SKM-1 treated with dmso at 0.1 percent for 144 hours (cell line): ENCODE measurements around the gene AAMDC.

Experiments used
- DNase-seq: peaks from one replicate; lab custom pipeline; 2025; ENCODE audit not compliant: unreplicated experiment; lab: John Stamatoyannopoulos, UW

AAMDC gene

DNA sequence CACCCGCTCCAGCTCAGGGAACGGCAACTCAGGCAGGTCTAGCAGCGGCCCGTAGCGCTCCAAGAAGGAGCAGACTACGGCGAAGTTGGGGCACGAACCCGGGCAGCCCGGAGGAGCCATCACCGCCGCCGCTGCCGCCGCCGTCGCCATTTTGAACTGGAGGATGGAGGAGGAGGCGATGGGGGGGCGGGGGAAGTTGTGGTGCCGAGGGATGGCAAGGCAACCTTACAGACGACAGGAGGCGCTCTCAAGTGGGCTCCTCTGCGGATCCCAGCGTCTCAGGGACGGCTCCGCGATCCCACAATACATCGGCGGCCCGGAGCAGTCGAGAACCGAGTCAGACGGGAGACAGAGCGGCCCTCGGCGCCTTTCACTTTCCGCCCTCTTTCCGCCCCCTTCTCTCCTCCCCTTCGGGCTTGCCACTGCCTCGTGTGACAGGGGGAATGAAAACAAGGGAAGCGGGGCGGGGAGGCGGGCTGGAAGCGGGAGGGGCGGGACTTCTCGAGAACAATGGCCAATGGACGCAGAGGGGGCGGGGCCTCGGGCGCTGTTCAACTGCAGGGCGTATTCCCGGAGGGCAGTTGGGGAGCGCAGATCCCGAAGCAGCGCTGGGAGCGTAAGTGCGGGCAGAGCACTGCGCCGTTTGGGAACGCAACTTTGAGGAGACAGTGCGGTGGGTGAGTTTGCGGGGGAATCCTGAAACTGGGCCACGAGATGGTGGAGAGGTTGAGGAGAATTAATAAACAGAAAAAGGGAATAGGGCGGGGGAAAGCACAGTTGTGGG is at the start of gene AAMDC, which contains the start of gene RSF1:
Gene AAMDC (plus strand): TSS at position 580 of the 784 bp plus-strand sequence. CDS start 21,353 bp downstream, outside the sequence.
Gene RSF1 (minus strand): TSS at position 158 of the 784 bp plus-strand sequence. CDS start 8 bp downstream, at position 150.
- peak; percentile 98 for DNase-seq

DNA sequence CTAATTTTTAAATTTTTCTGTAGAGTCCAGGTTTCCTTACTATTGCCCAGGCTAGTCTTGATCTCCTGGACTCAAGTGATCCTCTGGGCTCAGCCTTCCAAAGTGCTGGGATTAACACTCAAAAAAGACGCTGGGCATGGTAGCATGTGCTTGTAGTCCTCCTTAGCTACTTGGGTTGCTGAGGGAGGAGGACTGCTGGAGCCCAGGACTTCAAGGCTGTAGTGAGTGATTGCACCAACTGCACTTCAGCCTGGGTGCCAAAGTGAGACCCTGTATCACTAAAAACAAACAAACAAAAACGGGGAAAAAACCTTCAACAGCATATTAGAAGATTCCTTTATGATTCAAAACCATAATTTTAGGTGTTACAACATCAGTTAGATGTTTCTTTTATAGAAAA is 45.0 kb upstream of the AAMDC start:
- no peak for DNase-seq

DNA sequence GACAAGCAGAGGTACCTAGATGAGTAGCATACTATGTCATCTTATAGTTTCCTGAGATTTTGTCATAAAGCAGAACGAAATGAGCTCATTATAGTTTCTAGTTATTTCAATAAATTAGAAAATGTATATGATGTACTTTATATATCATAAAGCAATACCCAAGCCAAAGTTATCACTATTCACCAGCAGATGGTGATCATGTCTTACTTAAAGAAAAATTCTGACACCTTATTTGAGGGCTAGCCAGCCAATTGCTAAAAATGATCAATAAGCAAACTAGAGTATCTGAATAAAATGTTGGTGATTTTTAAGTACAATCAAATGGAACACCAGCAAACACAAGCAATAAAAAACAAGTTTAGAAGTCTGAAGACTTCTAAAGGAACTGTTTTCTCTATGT is 44.5 kb upstream of the AAMDC start:
- no peak for DNase-seq

DNA sequence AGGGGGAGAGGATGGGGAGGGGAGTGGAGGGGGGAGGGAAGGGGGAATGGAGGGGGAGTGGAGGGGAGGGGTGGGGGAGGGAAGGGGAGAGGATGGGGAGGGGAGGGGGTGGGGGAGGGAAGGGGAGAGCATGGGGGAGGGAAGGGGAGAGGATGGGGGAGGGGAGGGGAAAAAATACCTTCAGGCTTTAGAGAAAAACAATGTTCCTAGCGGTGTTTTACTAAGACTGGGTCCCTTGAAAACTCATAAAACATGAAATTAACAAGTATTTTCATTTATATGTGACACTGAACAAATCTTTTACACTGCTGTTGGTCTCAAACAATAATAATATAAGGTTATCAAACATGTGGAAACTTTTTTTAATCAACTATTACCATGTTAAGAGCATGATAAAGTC is 42.8 kb upstream of the AAMDC start:
- no peak for DNase-seq

DNA sequence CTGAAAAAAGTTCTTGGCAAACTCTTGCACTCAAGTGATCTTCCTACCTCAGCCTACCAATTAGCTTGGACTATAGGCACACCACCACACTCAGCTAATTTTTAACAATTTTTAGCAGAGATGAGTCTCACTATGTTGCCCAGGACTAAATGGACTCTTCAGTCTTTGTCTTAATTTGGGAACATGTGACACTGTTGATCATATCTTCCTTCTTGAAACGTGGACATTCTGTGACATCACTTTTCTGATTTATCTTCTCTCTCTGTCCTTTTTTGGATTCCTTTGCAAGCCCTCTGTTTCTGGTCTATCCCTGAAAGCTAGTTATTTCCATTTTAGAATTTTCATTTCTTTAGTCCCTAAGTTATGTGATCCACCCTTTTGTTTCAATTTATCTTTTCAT is 42.4 kb upstream of the AAMDC start:
- no peak for DNase-seq

DNA sequence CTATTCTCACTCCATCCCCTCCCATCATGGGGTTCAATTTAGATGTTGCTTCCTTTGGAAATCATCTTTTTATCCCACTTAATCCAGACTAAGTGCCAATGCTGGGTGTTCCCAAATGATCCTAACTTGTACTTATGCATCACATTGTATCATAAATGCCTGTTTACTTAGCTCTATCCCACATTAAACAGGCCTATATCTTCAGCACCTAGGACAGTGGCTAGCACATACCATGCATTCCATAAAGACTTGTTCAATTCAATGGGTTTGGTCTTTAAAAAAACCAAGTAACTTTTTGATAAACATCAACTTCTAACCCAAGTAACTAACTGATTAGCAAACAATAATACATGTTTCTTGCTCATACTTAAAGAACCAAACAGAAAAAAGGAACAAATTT is 41.0 kb upstream of the AAMDC start:
- no peak for DNase-seq

DNA sequence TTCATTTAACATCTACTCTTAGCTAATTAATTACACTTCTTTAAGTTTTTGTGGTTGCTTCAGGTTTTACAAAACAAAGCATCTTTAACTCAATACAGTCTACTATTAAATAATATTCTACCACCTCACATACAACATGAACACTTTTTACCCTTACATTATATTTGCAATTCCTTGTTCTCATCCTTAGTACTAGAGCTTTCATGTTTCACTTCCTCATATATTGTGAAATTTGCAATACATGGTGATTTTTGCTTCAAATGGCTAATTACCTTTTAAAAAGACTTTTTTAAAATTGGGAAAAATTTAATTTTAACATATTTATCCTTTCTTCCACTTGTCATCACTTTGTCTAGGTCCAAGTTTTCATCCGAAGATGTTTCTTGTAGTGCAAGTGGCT is 37.9 kb upstream of the AAMDC start:
- DNase-seq, result peak; percentile 10

DNA sequence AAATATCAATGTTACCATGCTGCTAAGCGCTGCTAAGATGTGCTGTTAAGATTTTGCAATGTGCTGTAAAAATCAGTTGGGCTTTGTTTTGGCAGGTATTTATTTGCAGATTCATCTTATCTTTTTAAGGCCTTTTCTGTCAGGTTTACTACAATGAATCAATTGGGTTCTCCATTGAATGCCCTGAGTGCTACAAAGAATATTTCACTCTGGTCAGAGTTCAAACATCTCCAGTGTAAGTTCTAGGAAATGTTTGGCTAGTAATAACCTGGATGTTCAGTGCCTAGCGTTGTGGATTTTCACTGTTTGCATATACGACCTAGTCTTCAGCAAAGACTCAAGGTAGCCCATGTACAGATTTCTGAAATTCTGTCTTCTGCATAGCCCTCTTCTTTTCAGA is 36.4 kb upstream of the AAMDC start:
- DNase-seq, result no peak

DNA sequence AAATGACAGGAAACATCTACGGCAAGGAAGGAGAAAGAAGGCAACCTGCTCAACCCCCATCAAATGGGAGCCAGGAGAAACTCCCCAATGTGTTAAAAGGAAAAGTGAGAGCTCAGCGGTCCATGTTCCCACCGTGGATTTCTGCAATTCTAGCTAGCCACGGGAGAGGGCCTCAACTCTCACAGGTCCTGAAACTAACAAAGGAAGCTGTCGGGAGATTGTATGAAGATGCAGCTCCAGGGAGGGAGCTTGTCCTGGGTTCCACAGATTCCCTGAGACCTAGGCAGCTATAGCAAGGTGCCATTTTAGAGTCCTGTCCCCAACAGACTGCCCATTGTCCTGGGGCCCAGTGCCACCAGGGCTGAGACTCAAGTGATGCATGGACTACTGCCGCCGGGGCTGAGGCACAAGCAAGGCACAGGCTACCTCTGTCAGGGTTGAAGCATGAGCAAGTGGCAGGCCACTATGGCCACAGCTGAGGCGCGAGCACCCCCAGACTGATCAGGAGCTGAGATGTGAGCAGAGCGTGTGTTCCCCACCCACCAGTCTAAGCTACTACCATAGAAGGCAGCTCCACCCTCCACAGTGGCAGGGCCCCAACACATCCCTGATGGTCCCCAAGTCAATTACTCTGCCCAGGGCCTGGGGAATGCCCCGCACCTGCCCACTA is 31.7 kb upstream of the AAMDC start:
- no peak for DNase-seq

DNA sequence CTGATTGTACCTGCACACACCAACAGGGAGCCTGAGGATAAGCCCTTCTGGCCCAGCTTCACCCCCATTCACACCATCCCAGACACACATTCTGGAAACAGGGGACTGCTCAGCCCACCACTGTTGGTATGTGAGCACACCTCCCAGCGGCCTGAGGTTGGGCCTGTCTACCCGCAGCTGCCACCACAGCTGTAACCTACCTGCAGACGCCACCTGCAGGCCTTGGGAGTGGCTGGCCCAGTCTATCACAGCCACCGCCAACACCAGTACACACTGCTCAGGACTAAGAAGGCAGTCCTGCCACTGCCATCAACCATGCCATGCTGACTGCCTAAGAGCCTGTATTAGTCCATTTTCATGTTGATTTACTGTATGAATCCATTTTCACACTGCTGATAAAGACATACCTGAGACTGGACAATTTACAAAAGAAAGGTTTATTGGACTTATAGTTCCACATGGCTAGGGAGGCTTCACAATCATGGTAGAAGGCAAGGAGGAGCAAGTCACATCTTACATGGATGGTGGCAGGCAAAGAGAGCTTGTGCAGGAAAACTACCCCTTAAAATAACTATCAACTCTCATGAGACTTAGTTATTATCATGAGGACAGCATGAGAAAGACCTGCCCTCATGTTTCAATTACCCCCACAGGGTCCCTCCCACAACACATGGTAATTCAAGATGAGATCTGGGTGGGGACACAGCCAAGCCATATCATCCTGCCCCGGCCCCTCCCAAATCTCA is 31.0 kb upstream of the AAMDC start:
- DNase-seq, result no peak

DNA sequence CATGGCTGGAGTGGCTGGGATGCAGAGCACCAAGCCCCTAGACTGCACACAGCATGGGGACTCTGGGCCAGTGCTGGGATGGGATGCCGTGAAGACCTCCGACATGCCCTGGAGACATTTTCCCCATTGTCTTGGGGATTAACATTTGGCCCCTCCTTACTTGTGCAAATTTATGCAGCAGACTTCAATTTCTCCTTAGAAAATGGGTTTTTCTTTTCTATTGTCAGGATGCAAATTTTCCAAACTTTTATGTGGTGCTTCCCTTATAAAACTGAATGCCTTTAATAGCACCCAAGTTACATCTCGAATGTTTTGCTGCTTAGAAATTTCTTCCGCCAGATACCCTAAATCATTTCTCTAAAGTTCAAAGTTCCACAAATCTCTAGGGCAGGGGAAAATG is 29.6 kb upstream of the AAMDC start:
- DNase-seq, result no peak

DNA sequence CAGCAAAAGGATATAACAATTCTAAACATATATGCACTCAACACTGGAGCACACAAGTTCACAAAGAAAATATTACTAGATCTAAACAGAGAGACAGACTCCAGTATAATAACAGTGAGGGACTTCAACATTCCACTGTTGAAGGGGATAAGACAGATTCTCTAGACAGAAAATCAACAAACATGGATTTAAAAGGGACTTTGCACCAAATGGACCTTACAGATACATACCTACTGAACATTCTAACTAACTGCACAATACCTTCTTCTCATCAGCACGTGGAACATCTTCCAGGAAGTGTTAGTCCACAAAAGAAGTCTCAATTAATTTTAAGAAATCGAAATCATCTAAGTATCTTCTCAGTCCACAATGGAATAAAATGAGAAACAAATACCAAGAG is 27.0 kb upstream of the AAMDC start:
- DNase-seq, result no peak

DNA sequence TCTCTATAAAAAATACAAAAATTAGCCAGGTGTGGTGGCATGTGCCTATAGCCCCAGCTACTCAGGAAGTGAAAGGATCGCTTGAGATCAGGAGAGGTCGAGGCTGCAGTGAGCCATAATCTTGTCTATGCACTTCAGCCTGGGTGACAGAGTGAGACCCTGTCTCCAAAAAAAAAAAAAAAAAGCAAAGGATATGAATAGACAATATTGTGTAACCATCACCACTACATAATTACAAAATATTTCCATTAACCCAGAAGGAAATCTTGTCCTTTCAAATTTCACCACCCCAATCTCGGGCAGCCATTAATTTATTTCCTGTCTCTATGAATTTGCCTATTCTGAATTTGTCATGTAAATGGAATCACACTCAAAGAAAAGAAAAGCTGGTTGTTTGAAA is 21.6 kb upstream of the AAMDC start:
- DNase-seq, result no peak

DNA sequence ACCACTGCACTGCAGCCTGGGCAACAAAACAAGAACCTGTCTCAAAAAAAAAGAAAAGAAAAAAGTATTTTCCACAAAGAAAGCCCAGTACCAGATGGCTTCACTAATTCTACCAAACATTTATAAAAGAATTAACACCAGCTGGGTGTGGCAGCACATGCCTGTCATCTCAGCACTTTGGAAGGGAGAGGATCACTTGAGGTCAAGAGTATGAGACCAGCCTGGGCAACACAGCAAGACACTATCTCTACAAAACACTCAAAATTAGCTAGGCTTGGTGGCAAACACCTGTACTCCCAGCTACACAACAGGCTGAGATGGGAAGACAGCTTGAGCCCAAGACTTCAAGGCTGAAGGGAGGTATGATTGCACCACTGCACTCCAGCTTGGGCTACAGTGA is 20.5 kb upstream of the AAMDC start:
- DNase-seq, result no peak

DNA sequence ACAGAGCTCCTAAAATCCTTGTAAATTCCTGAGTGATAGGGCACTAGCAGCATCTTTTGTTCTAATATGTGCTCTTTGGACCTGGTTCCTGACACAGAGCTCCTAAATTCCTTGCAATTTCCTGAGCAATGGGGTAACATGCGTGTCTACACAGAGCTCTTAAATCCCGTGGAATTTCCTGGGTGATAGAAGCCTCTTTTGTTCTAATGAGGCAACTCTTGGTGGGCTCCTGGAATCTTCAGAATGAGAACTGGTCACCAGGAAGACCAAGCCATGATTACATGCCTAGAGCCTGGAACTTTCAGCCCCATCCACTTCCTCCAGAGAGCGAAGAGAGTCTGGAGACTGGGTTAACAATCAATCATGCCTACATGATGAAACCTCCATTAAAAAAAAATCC is 19.5 kb upstream of the AAMDC start:
- DNase-seq, result no peak

DNA sequence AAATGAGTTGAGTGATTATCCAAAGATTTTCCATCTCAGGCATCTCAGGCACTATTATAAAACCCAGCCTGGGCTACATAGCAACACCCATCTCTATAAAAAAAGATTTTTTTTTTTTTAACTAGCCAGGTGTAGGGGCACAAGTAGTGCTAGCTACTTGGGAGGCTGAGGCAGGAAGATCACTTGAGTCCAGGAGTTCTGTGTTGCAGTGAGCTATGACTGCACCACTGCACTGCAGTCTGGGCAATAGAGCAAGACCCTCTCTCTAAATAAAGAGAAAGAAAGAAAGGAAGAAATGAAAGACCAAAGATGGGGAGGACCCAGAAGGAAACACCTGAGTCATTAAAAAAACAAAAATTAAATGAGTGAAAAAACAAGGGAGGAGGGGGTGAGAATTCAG is 14.5 kb upstream of the AAMDC start:
- no peak for DNase-seq

DNA sequence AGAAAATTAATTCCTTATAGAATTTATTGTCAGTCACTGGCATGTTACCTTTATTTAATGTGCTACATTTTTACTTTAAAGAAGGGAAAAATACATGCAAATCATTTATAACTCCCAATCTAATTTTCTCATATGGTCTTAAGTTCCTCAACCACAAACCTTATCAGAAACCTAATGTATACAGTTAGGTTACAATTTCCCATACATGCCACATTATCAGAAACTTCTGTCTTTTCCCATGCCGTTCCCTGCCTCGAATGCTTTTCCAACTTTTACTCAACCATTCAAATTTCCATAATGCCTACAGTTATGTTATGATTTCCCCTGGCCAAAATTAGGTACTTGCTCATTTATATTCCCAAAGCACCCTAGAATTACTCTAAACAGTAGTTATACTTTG is 14.0 kb upstream of the AAMDC start:
- no peak for DNase-seq

DNA sequence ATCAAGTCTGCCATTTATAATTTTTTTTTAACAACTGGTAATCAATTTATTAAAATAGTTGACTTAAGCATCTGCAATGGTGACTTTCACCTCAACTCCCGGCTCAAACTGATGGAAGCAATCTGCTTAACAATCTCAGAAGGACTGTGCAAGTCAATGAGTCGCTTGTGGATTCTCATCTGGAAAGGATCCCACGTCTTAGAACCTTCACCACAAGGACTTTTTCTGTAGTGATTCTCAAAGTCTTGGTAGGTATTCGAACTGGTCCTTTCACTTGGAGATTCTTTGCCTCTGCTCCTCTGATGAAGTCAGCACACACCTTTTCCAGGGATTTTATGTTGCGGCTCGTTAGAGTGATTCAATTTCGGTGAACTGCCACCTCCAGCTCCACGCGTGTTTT is 7.7 kb upstream of the AAMDC start:
- no peak for DNase-seq

DNA sequence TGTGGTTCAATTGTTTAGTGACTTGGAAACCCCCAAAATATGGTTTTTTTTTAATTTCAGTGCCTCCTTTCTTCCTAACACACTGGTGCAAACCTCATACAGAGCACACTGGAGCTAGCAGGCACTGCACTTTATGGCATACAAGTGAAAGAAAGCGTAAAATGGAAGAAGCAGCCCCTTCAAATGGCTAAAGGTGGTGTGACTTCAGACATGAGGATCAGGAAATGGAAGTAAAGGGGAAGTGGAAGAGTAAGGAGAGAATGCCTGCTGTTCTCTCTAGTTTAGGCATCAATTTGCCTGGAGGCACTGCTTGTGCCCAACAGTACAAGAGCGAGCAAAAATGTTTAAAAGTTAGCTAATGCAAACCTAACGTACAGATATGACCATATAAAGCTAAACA is 6.1 kb upstream of the AAMDC start:
- DNase-seq, result no peak

DNA sequence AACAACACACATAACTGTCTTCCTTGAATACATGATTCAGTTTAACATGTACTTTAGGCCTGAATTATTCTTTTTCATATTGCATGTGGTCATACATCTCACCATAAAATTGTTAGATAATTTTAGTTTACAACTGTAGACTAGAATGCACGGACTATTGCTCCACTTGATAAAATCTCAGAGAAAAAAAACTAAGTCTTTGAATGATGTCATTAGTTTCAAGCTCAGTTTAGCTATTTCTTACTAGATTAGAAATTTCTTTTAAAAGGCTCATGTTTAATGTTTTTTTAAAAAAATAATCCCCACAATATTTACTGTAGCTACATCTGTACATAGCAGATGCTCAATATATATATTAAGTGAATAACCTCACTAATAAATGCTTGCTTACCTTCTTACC is 5.5 kb upstream of the AAMDC start:
- no peak for DNase-seq

DNA sequence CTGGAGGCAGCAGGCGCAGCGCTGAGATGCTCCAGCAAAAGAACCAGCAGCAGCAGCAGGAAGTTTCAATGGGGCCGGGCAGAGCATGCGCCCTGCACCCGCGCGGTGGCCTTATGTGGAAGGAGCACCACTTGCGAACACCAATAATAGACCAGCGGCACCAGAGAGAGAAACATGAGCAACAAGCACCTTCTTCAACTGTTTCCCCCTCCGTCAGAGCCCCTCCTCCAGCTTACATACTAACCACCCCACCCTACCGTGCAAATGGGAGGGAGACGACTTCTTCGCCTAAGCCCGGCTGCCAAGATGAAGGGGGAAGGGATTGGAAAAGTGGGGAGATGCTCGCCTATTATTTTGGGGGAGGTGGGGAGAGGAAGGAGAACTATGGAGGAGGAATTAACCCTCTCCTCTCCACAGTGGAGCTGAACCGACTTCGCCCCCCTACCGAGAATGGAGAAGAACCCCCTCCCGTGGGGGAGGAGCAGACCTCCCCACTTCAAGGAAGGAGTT is 1.5 kb upstream of the AAMDC start:
- peak; percentile 86 for DNase-seq
